HEK293T (cell line): ENCODE results near the gene AGPAT3.

Experiments
- ARNT ChIP-seq: fragments of 450-650 bp; IDR thresholded peaks from 2 replicates; pipeline ENCODE4 v1.6.1; 2017; ENCODE audit warnings: mild to moderate bottlenecking
- BHLHE40 ChIP-seq: fragments of 450-650 bp; IDR thresholded peaks from 2 replicates; pipeline ENCODE4 v1.6.1; 2016; ENCODE audit warnings: mild to moderate bottlenecking, moderate library complexity, borderline replicate concordance
- ELF4 ChIP-seq: fragments of 450-650 bp; IDR thresholded peaks from 2 replicates; pipeline ENCODE4 v1.6.1; 2017; ENCODE audit warnings: antibody characterized with exemption
- FOXK2 ChIP-seq: fragments of 450-650 bp; IDR thresholded peaks from 2 replicates; pipeline ENCODE4 v1.6.1; 2016; ENCODE audit warnings: mild to moderate bottlenecking
- SUZ12 ChIP-seq: fragments of 450-650 bp; IDR thresholded peaks from 2 replicates; pipeline ENCODE4 v1.6.1; 2016; ENCODE audit warnings: mild to moderate bottlenecking

GRCh38 chr21:43936247-43936967 is 71.4 kb downstream of the AGPAT3 start:
- TF ChIP-seq ELF4 (no peak), BHLHE40 (no peak), FOXK2 (no peak), ARNT (no peak), SUZ12 (no peak)
